ENCODE data around the gene GTF2E1. TPM values are rescaled to one million over a fixed set of nuclear protein-coding genes. Genes with fewer than 3 reads are reported as not detected.
"Not testable (repeated sequence)": the region's sequence is repeated elsewhere in the genome, so short reads cannot be mapped to it uniquely, and the experiment has no call there.

GTF2E1 gene
- polyA plus RNA-seq, 3 donors = 6.1 to 7.9 (median 6.9) TPM

- no peak overlapping the region for H3K4me2 ChIP-seq (replicated peaks; ENCODE audit: extremely low read depth, low read length, poor library complexity, severe bottlenecking)
- no peak for DNase-seq
- 91% methylated on average over 1 of the region's 1 CpG for WGBS (ENCODE audit: insufficient coverage)
- no peaks in the 10 kb centered on the region for H3K4me1 Mint-ChIP-seq
- no peak overlapping the region for H2AFZ ChIP-seq (ENCODE audit: insufficient read depth, low read depth, low read length, poor library complexity, severe bottlenecking)
- H3K4me3 Mint-ChIP-seq = no peak overlapping the region
- no peaks in the 10 kb centered on the region for H3K9me3 Mint-ChIP-seq
- H3K27me3 ChIP-seq (ENCODE audit: control insufficient read depth in 2 of 2, insufficient read depth in 2 of 2, low read length in 2 of 2) = no peaks in the 10 kb centered on the region
- no peaks in the 10 kb centered on the region for H3K27me3 Mint-ChIP-seq (ENCODE audit: low read depth in 3 of 3)
- peaks cover 9 to 10% of the 10 kb centered on the region in 2 donors for H3K36me3 Mint-ChIP-seq
- intact Hi-C loops (cut with micrococcal nuclease) = no loop called here
- H3K4me1 ChIP-seq (ENCODE audit: control insufficient read depth in 1 of 2, insufficient read depth in 2 of 2, low read length in 2 of 2) = no peaks in the 10 kb centered on the region
- H3K4me3 ChIP-seq (replicated peaks in 1 of 3; ENCODE audit: low read depth in 2 of 3, low read length in 3 of 3) = no peak overlapping the region
- no peak for TF ChIP-seq CTCF (IDR thresholded peaks at IDR 0.05)
- H3K9ac ChIP-seq (ENCODE audit: insufficient read depth, low read length, poor library complexity, severe bottlenecking) = no peak overlapping the region
- no peak overlapping the region for H3K27ac Mint-ChIP-seq
- H3K79me2 ChIP-seq (ENCODE audit: insufficient read depth, low read length) = no peaks in the 10 kb centered on the region
- no peak overlapping the region for H3K27ac ChIP-seq (ENCODE audit: low read depth in 1 of 2, low read length in 2 of 2)
- H3K36me3 ChIP-seq (replicated peaks in 1 of 2; ENCODE audit: control insufficient read depth in 1 of 2, insufficient read depth in 2 of 2, low read length in 2 of 2) = peaks cover 0 to 9% of the 10 kb centered on the region in 2 donors
- no peaks in the 10 kb centered on the region for H3K9me3 ChIP-seq (replicated peaks in 1 of 2; ENCODE audit: control insufficient read depth in 1 of 2, insufficient read depth in 1 of 2, low read length in 2 of 2)
- no peaks in the 10 kb centered on the region for H4K20me1 ChIP-seq (ENCODE audit: insufficient read depth, low read length)
These were observed 32.2 kb upstream of the GTF2E1 start for GRCh38 chr3:120710369-120710768.

- TF ChIP-seq CTCF (IDR thresholded peaks at IDR 0.05) = no peak
- no peak overlapping the region for H3K27ac ChIP-seq (ENCODE audit: low read depth in 1 of 2, low read length in 2 of 2)
These were observed 29.3 kb upstream of the GTF2E1 start for GRCh38 chr3:120713262-120713661.

GRCh38 chr3:120719167-120719834, 23.2 kb upstream of the GTF2E1 start:
- H3K27ac ChIP-seq (ENCODE audit: low read depth in 1 of 2, low read length in 2 of 2); H3K9me3 Mint-ChIP-seq: not testable (repeated sequence)

More at GRCh38 chr3:120713262-120713661, 29.3 kb upstream of the GTF2E1 start:
- Mint-ChIP-seq H3K36me3 (peaks cover 0 to 2% of the 10 kb centered on the region in 2 donors), H3K27ac (no peak overlapping the region), H3K4me3 (no peak overlapping the region), H3K27me3 (ENCODE audit: low read depth in 3 of 3) (no peaks in the 10 kb centered on the region), H3K4me1 (no peaks in the 10 kb centered on the region), H3K9me3 (no peaks in the 10 kb centered on the region)
- peaks cover 0 to 9% of the 10 kb centered on the region in 2 donors for H3K36me3 ChIP-seq (replicated peaks in 1 of 2; ENCODE audit: control insufficient read depth in 1 of 2, insufficient read depth in 2 of 2, low read length in 2 of 2)
- no peak overlapping the region for H3K9ac ChIP-seq (ENCODE audit: insufficient read depth, low read length, poor library complexity, severe bottlenecking)
- no peak for DNase-seq
- no peaks in the 10 kb centered on the region for H3K4me1 ChIP-seq (ENCODE audit: control insufficient read depth in 1 of 2, insufficient read depth in 2 of 2, low read length in 2 of 2)
- H3K79me2 ChIP-seq (ENCODE audit: insufficient read depth, low read length) = no peaks in the 10 kb centered on the region
- no peak overlapping the region for H2AFZ ChIP-seq (ENCODE audit: insufficient read depth, low read depth, low read length, poor library complexity, severe bottlenecking)
- H3K4me3 ChIP-seq (replicated peaks in 1 of 3; ENCODE audit: low read depth in 2 of 3, low read length in 3 of 3) = no peak overlapping the region
- H3K4me2 ChIP-seq (replicated peaks; ENCODE audit: extremely low read depth, low read length, poor library complexity, severe bottlenecking) = no peak overlapping the region
- H3K9me3 ChIP-seq (replicated peaks in 1 of 2; ENCODE audit: control insufficient read depth in 1 of 2, insufficient read depth in 1 of 2, low read length in 2 of 2) = no peaks in the 10 kb centered on the region
- no peaks in the 10 kb centered on the region for H4K20me1 ChIP-seq (ENCODE audit: insufficient read depth, low read length)
- H3K27me3 ChIP-seq (ENCODE audit: control insufficient read depth in 2 of 2, insufficient read depth in 2 of 2, low read length in 2 of 2) = no peaks in the 10 kb centered on the region
- intact Hi-C loops (cut with micrococcal nuclease) = no loop called here

More at GRCh38 chr3:120719167-120719834, 23.2 kb upstream of the GTF2E1 start:
- H3K4me2 ChIP-seq (replicated peaks; ENCODE audit: extremely low read depth, low read length, poor library complexity, severe bottlenecking); intact Hi-C loops (cut with micrococcal nuclease); H3K79me2 ChIP-seq (ENCODE audit: insufficient read depth, low read length); H3K4me3 ChIP-seq (replicated peaks in 1 of 3; ENCODE audit: low read depth in 2 of 3, low read length in 3 of 3); H3K27me3 Mint-ChIP-seq (ENCODE audit: low read depth in 3 of 3); DNase-seq; H3K9me3 ChIP-seq (replicated peaks in 1 of 2; ENCODE audit: control insufficient read depth in 1 of 2, insufficient read depth in 1 of 2, low read length in 2 of 2); H4K20me1 ChIP-seq (ENCODE audit: insufficient read depth, low read length); H3K27ac Mint-ChIP-seq; H2AFZ ChIP-seq (ENCODE audit: insufficient read depth, low read depth, low read length, poor library complexity, severe bottlenecking); H3K36me3 ChIP-seq (replicated peaks in 1 of 2; ENCODE audit: control insufficient read depth in 1 of 2, insufficient read depth in 2 of 2, low read length in 2 of 2); H3K4me1 ChIP-seq (ENCODE audit: control insufficient read depth in 1 of 2, insufficient read depth in 2 of 2, low read length in 2 of 2); H3K27me3 ChIP-seq (ENCODE audit: control insufficient read depth in 2 of 2, insufficient read depth in 2 of 2, low read length in 2 of 2); H3K9ac ChIP-seq (ENCODE audit: insufficient read depth, low read length, poor library complexity, severe bottlenecking): not testable (repeated sequence)
- Mint-ChIP-seq H3K4me1 (peaks cover 17% of the 10 kb centered on the region), H3K4me3 (peak overlapping the region; percentile 9 to 43), H3K36me3 (peaks cover 13 to 15% of the 10 kb centered on the region in 2 donors)
- 94% methylated on average over 18 of the region's 20 CpGs for WGBS (ENCODE audit: insufficient coverage)

Measured in CD14-positive monocyte (primary cell).